GM12878 (cell line): Measurements from ENCODE around the gene MCM9. TPM values are rescaled to one million over a fixed set of nuclear protein-coding genes. Genes with fewer than 3 reads are reported as not detected.

Source experiments
- ATAC-seq: fragments of 200-7000 bp; cut with Tn5 transposase; 3 replicates; pipeline ENCODE4 v1.9.1; 2020; ENCODE audit warnings: mild to moderate bottlenecking, moderate library complexity
- BruUV-seq: library from RNA; stranded (reverse); fragments of 400-500 nt; replicated peaks from 2 replicates; lab custom pipeline; 2021; lab: Mats Ljungman, UMichigan
- CTCF ChIA-PET: fragments of 300-600 bp; sonication (Branson Sonifier 250); formaldehyde crosslinking; extraction: SDS; loops from one replicate; lab custom pipeline; 2021; ENCODE audit warnings: inconsistent platforms; lab: Yijun Ruan, JAX
- POLR2A ChIA-PET: fragments of 350-600 bp; formaldehyde crosslinking; extraction: SDS; loops from one replicate; lab custom pipeline; 2021; ENCODE audit warnings: inconsistent platforms; lab: Charles Lee
- RAD21 ChIA-PET: fragments of 300-600 bp; sonication (Branson Sonifier 250); formaldehyde crosslinking; loops from one replicate; lab custom pipeline; 2023; ENCODE audit warnings: antibody characterized with exemption; ENCODE audit not compliant: unreplicated experiment; lab: Charles Lee
- SMC1A ChIA-PET: fragments of 300-600 bp; sonication (Branson Sonifier 250); formaldehyde crosslinking; loops from one replicate; lab custom pipeline; 2023; ENCODE audit not compliant: unreplicated experiment, uncharacterized antibody; lab: Charles Lee
- DNase-seq: peaks from one replicate; pipeline ENCODE4 v3.0.0-alpha.2; 2011; ENCODE audit warnings: low read depth, low spot score
- FAIRE-seq: peaks from 3 replicates; lab custom pipeline; 2011; peaks lifted over from hg19 to GRCh38; lab: Jason Lieb, UNC
- H2AFZ ChIP-seq: 2 replicates; pipeline ENCODE4 v1.6.0; 2011; ENCODE audit warnings: low read depth, low read length, control low read depth; ENCODE audit not compliant: control insufficient read depth
- H3K27ac ChIP-seq: 2 replicates; pipeline ENCODE4 v1.5.1; 2011; ENCODE audit warnings: control low read depth; ENCODE audit not compliant: control insufficient read depth, insufficient read depth
- H3K27me3 ChIP-seq, 2 experiments: replicated peaks in 1 of 2; 2 replicates each; pipeline versions ENCODE4 v1.6.0 to v1.6.1; 2011; ENCODE audit warnings: low read length in 1 of 2; ENCODE audit not compliant: control insufficient read depth in 2 of 2, insufficient read depth in 2 of 2
- H3K36me3 ChIP-seq, 2 experiments: 2 replicates each; pipeline ENCODE4 v1.5.1; 2011; ENCODE audit warnings: low read length in 1 of 2; ENCODE audit not compliant: control insufficient read depth in 2 of 2, insufficient read depth in 2 of 2
- H3K4me1 ChIP-seq: 2 replicates; pipeline ENCODE4 v1.6.1; 2011; ENCODE audit warnings: mild to moderate bottlenecking, low read length, moderate library complexity, mixed read lengths; ENCODE audit not compliant: control insufficient read depth, insufficient read depth
- H3K4me2 ChIP-seq: 2 replicates; pipeline ENCODE4 v1.6.0; 2011; ENCODE audit warnings: control low read depth; ENCODE audit not compliant: control insufficient read depth, insufficient read depth
- H3K4me3 ChIP-seq: fragments of 200-600 bp; sonication (generic); 2 replicates; pipeline ENCODE4 v1.5.1; 2016
- H3K79me2 ChIP-seq: 2 replicates; pipeline ENCODE4 v1.6.0; 2011; ENCODE audit warnings: low read length; ENCODE audit not compliant: control insufficient read depth, insufficient read depth
- H3K9ac ChIP-seq: 2 replicates; pipeline ENCODE4 v1.8.0; 2011; ENCODE audit warnings: low read length, control low read depth, mixed read lengths; ENCODE audit not compliant: control insufficient read depth, insufficient read depth
- H3K9me3 ChIP-seq: replicated peaks from 3 replicates; pipeline ENCODE4 v1.5.1; 2011; ENCODE audit warnings: mild to moderate bottlenecking, low read length; ENCODE audit not compliant: control insufficient read depth, insufficient read depth
- H4K20me1 ChIP-seq: 2 replicates; pipeline ENCODE4 v1.6.0; 2011; ENCODE audit not compliant: control insufficient read depth, insufficient read depth
- FOXK2 ChIP-seq: fragments of 450-650 bp; IDR thresholded peaks from 2 replicates; pipeline ENCODE4 v1.6.1; 2017; ENCODE audit warnings: mild to moderate bottlenecking, moderate library complexity
- HDGF ChIP-seq: fragments of 450-650 bp; IDR thresholded peaks from 2 replicates; pipeline ENCODE4 v1.6.1; 2016; ENCODE audit warnings: antibody characterized with exemption
- SIX5 ChIP-seq: IDR thresholded peaks from 2 replicates; pipeline ENCODE4 v1.6.1; 2011; ENCODE audit warnings: mild to moderate bottlenecking, low read depth, low read length, moderate library complexity; ENCODE audit not compliant: severe bottlenecking
- SMAD1 ChIP-seq: fragments of 450-650 bp; IDR thresholded peaks from 2 replicates; pipeline ENCODE4 v1.6.1; 2018; ENCODE audit warnings: mild to moderate bottlenecking, low read depth; ENCODE audit not compliant: partially characterized antibody
- SMC3 ChIP-seq: IDR thresholded peaks from 2 replicates; pipeline ENCODE4 v1.6.1; 2011; ENCODE audit warnings: low read length, improper control_type of control experiment, borderline replicate concordance
- SREBF1 ChIP-seq: IDR thresholded peaks from 2 replicates; pipeline ENCODE4 v1.6.1; 2012; ENCODE audit warnings: mild to moderate bottlenecking, low read length
- SRF ChIP-seq, 2 experiments: IDR thresholded peaks; 2 replicates each; pipeline ENCODE4 v1.6.1; 2011; ENCODE audit warnings: low read depth in 2 of 2, low read length in 2 of 2, mild to moderate bottlenecking in 1 of 2, moderate library complexity in 1 of 2
- SUPT20H ChIP-seq: IDR thresholded peaks from 2 replicates; pipeline ENCODE4 v1.6.1; 2011; ENCODE audit warnings: low read depth, mild to moderate bottlenecking, low read length, moderate library complexity, borderline replicate concordance; ENCODE audit not compliant: control insufficient read depth
- ZNF217 ChIP-seq: fragments of 450-650 bp; IDR thresholded peaks from 2 replicates; pipeline ENCODE4 v1.6.1; 2017; ENCODE audit warnings: antibody characterized with exemption, mild to moderate bottlenecking
- ZNF274 ChIP-seq: IDR thresholded peaks from one replicate; pipeline ENCODE4 v1.8.0; 2011; ENCODE audit not compliant: insufficient read length, insufficient read depth
- WGBS: methylation state at CpG from one replicate; pipeline ENCODE4 v1.1.6; 2016; ENCODE audit warnings: low lambda C conversion rate; ENCODE audit not compliant: insufficient replicate concordance, insufficient coverage; ENCODE audit errors: missing lambda C conversion rate; 5-methylcytosine and 5-hydroxymethylcytosine counted together
- in situ Hi-C: fragments of 300-500 bp; cut with MboI; formaldehyde crosslinking; loops from 9 replicates; pipeline ENCODE4 v1.14.3; 2018; ENCODE audit warnings: mixed read lengths
- intact Hi-C: fragments of 100-400 bp; cut with micrococcal nuclease; formaldehyde crosslinking; loops from one replicate; pipeline ENCODE4 v1.14.2; 2022; ENCODE audit not compliant: unreplicated experiment
- polyA plus RNA-seq, 11 experiments: library from polyadenylated mRNA; depleted of rRNA in 4 of 11; unstranded in 6 of 11; stranded (reverse) in 5 of 11; fragments of >200 nt; fragmentation: Nextera tagmentation in 4 of 11; fragmentation: Illumina TruSeq in 1 of 11; extraction: Ambion mirVana in 4 of 11; extraction: Trizol in 1 of 11; gene quantifications; 1 replicate in 1 of 11; 2 replicates in 10 of 11; pipeline versions ENCODE4 v1.2.1 to v1.2.3, GENCODE V29; 2011 to 2016; ENCODE audit warnings: inconsistent platforms in 2 of 11, missing spikeins in 2 of 11, low read depth in 1 of 11
- total RNA-seq, 4 experiments: library from RNA; depleted of rRNA in 3 of 4; stranded (reverse); fragments of >200 nt in 3 of 4; fragmentation: Illumina TruSeq in 1 of 4; extraction: Trizol in 1 of 4; gene quantifications; 2 replicates each; pipeline versions ENCODE4 v1.2.1 to v1.2.3, GENCODE V29; 2013 to 2021
- TF ChIP-seq, protein P1 (sequence below): fragments of 450-650 bp; IDR thresholded peaks from 2 replicates; pipeline ENCODE4 v1.6.1; 2016; ENCODE audit warnings: mild to moderate bottlenecking
- TF ChIP-seq, protein P2 (sequence below): fragments of 450-650 bp; formaldehyde crosslinking; IDR thresholded peaks from 2 replicates; pipeline ENCODE4 v1.5.0; 2022; ENCODE audit warnings: mild to moderate bottlenecking, missing genetic modification characterization
- TF ChIP-seq, protein P3 (sequence below): IDR thresholded peaks from 2 replicates; pipeline ENCODE4 v1.6.1; 2012; ENCODE audit warnings: low read depth, low read length, improper control_type of control experiment

Gene MCM9
- total and polyA plus RNA-seq, 10 of the 15 experiments (the other 5 are each of a cell fraction or from before 2014, with no cell fraction given), result 3.4 to 18.5 (median 9.7) TPM

DNA sequence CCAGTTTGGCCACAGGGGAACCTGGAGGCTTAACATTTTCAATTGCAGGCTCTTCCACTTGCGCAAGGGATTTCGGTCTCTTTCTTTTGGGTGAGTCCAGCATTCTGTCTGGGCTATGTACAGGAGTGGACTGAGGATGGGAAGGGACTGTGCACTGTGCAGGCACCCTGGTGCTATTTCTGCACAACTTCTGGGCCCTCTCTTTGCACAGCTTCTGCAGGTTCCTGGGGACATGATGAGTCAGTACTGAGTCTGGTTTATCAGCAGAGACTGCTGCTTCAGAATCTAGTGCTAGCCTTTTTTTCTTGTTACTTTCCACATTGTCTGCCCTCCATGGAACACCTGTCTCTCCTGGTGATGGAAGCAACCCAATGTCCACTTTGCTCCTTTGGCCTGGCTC lies 119.5 kb downstream of the MCM9 start:
- WGBS, result 100% methylated on average over 2 of the region's 2 CpGs
- intact Hi-C loops, result no loop called here
- in situ Hi-C loops, result no loop called here
- TF ChIP-seq SMC3 (no peak), SRF (IDR thresholded peaks at IDR 0.05; ENCODE audit: low read depth in 2 of 2, low read length in 2 of 2) (no peak), ZNF217 (no peak), SUPT20H (no peak), SREBF1 (no peak)
- TF ChIP-seq, protein P1, sequence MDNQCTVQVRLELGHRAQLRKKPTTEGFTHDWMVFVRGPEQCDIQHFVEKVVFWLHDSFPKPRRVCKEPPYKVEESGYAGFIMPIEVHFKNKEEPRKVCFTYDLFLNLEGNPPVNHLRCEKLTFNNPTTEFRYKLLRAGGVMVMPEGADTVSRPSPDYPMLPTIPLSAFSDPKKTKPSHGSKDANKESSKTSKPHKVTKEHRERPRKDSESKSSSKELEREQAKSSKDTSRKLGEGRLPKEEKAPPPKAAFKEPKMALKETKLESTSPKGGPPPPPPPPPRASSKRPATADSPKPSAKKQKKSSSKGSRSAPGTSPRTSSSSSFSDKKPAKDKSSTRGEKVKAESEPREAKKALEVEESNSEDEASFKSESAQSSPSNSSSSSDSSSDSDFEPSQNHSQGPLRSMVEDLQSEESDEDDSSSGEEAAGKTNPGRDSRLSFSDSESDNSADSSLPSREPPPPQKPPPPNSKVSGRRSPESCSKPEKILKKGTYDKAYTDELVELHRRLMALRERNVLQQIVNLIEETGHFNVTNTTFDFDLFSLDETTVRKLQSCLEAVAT, result no peak
- Histone ChIP-seq H3K4me1 (peaks cover 9% of the 10 kb centered on the region), H2AFZ (no peak overlapping the region), H3K4me2 (no peak overlapping the region), H3K79me2 (no peaks in the 10 kb centered on the region), H3K27ac (no peak overlapping the region), H4K20me1 (no peaks in the 10 kb centered on the region), H3K36me3 (peaks cover 0 to 2% of the 10 kb centered on the region in 2 experiments; a peak in 1 of 4 replicates), H3K9me3 (no peaks in the 10 kb centered on the region; the same call in 1 of the 3 replicates), H3K4me3 (no peak overlapping the region), H3K27me3 (no peaks in the 10 kb centered on the region), H3K9ac (no peak overlapping the region)
- ChIA-PET SMC1A (no interaction called here), CTCF (no interaction called here), RAD21 (no interaction called here), POLR2A (no interaction called here)
- DNase-seq (no peak), FAIRE-seq (no peak), ATAC-seq (no peak)
- no TSS peak for BruUV-seq

DNA sequence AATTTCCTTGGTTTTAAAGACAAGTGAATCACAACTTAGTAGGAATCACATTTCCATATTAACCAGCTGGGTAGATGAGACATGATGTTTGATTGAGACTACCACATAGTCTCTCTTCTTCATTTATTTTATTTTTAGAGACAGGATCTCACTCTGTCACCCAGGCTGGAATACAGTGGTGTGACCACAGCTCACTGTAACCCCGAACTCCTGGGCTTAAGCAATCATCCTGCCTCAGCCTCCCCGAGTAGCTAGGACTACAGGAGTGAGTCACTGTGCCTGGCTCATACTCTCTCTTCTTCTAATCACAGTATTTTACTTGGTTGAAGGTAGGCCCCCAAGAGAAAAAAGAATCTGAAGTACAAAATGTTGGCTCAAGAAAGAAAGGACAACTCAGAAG lies 121.2 kb downstream of the MCM9 start:
- whole genome bisulfite sequencing, result 5% methylated on average over 2 of the region's 2 CpGs
- POLR2A ChIA-PET, result no interaction called here
- no peak overlapping the region for H2AFZ ChIP-seq
- RAD21 ChIA-PET, result no interaction called here
- H3K27me3 ChIP-seq, result no peaks in the 10 kb centered on the region
- H3K9me3 ChIP-seq, result no peaks in the 10 kb centered on the region; the same call in 1 of the 3 replicates
- H3K4me2 ChIP-seq, result no peak overlapping the region
- no peaks in the 10 kb centered on the region for H3K79me2 ChIP-seq
- FAIRE-seq, result no peak
- no peak overlapping the region for H3K4me3 ChIP-seq
- no peak overlapping the region for H3K9ac ChIP-seq
- no peak for ATAC-seq
- no TSS peak for BruUV-seq
- peaks cover 0 to 2% of the 10 kb centered on the region in 2 experiments; a peak in 1 of 4 replicates for H3K36me3 ChIP-seq
- CTCF ChIA-PET, result no interaction called here
- intact Hi-C loops (loop anchor here (5.0 kb wide), 1 partner anchor 79 kb away; the partner anchor contains the start of gene ASF1A), in situ Hi-C loops (no loop called here)
- DNase-seq, result no peak
- H4K20me1 ChIP-seq, result no peaks in the 10 kb centered on the region
- H3K4me1 ChIP-seq, result peaks cover 26% of the 10 kb centered on the region
- H3K27ac ChIP-seq, result no peak overlapping the region
- SMC1A ChIA-PET, result interaction anchor here (1.0 to 1.3 kb wide), 3 partner anchors 32 to 80 kb away, joined by 3 read pairs; partner anchors contain the start of gene ASF1A
- TF ChIP-seq, protein P2, sequence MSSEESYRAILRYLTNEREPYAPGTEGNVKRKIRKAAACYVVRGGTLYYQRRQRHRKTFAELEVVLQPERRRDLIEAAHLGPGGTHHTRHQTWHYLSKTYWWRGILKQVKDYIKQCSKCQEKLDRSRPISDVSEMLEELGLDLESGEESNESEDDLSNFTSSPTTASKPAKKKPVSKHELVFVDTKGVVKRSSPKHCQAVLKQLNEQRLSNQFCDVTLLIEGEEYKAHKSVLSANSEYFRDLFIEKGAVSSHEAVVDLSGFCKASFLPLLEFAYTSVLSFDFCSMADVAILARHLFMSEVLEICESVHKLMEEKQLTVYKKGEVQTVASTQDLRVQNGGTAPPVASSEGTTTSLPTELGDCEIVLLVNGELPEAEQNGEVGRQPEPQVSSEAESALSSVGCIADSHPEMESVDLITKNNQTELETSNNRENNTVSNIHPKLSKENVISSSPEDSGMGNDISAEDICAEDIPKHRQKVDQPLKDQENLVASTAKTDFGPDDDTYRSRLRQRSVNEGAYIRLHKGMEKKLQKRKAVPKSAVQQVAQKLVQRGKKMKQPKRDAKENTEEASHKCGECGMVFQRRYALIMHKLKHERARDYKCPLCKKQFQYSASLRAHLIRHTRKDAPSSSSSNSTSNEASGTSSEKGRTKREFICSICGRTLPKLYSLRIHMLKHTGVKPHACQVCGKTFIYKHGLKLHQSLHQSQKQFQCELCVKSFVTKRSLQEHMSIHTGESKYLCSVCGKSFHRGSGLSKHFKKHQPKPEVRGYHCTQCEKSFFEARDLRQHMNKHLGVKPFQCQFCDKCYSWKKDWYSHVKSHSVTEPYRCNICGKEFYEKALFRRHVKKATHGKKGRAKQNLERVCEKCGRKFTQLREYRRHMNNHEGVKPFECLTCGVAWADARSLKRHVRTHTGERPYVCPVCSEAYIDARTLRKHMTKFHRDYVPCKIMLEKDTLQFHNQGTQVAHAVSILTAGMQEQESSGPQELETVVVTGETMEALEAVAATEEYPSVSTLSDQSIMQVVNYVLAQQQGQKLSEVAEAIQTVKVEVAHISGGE (CRISPR knock-in tag), result no peak
- TF ChIP-seq SIX5 (no peak), FOXK2 (no peak), SMAD1 (no peak), ZNF274 (no peak), HDGF (no peak)
- TF ChIP-seq, protein P3, sequence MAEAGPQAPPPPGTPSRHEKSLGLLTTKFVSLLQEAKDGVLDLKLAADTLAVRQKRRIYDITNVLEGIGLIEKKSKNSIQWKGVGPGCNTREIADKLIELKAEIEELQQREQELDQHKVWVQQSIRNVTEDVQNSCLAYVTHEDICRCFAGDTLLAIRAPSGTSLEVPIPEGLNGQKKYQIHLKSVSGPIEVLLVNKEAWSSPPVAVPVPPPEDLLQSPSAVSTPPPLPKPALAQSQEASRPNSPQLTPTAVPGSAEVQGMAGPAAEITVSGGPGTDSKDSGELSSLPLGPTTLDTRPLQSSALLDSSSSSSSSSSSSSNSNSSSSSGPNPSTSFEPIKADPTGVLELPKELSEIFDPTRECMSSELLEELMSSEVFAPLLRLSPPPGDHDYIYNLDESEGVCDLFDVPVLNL, result no peak
